ENCODE measurements around the gene HGFAC.

The HGFAC gene

GRCh38 chr4:3479358-3480101 lies 37.8 kb downstream of the HGFAC start:
- Histone ChIP-seq H3K27me3 (peaks cover 43% of the 10 kb centered on the region), H3K4me1 (ENCODE audit: control insufficient read depth in 1 of 2, insufficient read depth in 1 of 2, low read depth in 1 of 2, low read length in 1 of 2) (no peaks in the 10 kb centered on the region)
- TF ChIP-seq, protein P1, sequence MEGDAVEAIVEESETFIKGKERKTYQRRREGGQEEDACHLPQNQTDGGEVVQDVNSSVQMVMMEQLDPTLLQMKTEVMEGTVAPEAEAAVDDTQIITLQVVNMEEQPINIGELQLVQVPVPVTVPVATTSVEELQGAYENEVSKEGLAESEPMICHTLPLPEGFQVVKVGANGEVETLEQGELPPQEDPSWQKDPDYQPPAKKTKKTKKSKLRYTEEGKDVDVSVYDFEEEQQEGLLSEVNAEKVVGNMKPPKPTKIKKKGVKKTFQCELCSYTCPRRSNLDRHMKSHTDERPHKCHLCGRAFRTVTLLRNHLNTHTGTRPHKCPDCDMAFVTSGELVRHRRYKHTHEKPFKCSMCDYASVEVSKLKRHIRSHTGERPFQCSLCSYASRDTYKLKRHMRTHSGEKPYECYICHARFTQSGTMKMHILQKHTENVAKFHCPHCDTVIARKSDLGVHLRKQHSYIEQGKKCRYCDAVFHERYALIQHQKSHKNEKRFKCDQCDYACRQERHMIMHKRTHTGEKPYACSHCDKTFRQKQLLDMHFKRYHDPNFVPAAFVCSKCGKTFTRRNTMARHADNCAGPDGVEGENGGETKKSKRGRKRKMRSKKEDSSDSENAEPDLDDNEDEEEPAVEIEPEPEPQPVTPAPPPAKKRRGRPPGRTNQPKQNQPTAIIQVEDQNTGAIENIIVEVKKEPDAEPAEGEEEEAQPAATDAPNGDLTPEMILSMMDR (IDR thresholded peaks at IDR 0.05) = no peak

GRCh38 chr4:3480528-3481112 lies 38.9 kb downstream of the HGFAC start:
- Histone ChIP-seq H3K4me3 (ENCODE audit: low read depth in 1 of 2, low read length in 1 of 2) (no peak overlapping the region), H3K27ac (no peak overlapping the region), H3K4me1 (ENCODE audit: control insufficient read depth in 1 of 2, insufficient read depth in 1 of 2, low read depth in 1 of 2, low read length in 1 of 2) (no peaks in the 10 kb centered on the region), H3K36me3 (no peaks in the 10 kb centered on the region), H3K27me3 (peaks cover 53% of the 10 kb centered on the region), H3K9me3 (no peaks in the 10 kb centered on the region)
- TF ChIP-seq, protein P1 (IDR thresholded peaks at IDR 0.05) = peak; percentile 93

More at GRCh38 chr4:3479358-3480101, 37.8 kb downstream of the HGFAC start:
- Histone ChIP-seq H3K4me3 (ENCODE audit: low read depth in 1 of 2, low read length in 1 of 2) (no peak overlapping the region), H3K9me3 (no peaks in the 10 kb centered on the region), H3K36me3 (no peaks in the 10 kb centered on the region), H3K27ac (no peak overlapping the region)

DNA sequence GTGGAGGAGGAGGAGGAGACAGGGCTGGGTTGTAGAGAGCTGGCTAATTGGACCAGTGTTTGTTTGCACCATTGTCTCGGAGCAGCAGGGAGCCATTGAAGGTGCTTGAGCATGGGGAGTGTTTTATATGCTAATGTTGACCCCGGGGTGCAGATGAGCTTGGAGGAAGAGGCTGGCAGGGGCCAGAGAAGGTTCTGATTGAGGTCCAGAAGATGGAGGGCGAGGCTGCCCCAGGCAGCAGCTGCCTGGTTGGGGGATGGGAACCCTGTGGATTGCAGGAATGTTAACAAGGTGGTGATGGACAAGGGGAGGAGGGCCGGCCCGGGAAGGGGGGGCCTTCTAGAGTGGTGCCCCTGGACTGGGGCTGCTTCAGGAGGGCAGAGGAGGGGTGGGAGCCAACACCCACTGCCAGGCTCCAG lies 39.4 kb downstream of the HGFAC start:
- Histone ChIP-seq H3K27me3 (peaks cover 58% of the 10 kb centered on the region), H3K4me3 (ENCODE audit: low read depth in 1 of 2, low read length in 1 of 2) (no peak overlapping the region), H3K36me3 (no peaks in the 10 kb centered on the region), H3K27ac (no peak overlapping the region), H3K9me3 (no peaks in the 10 kb centered on the region), H3K4me1 (ENCODE audit: control insufficient read depth in 1 of 2, insufficient read depth in 1 of 2, low read depth in 1 of 2, low read length in 1 of 2) (no peaks in the 10 kb centered on the region)
- TF ChIP-seq, protein P1 (IDR thresholded peaks at IDR 0.05) = no peak

- Histone ChIP-seq H3K9me3 (no peaks in the 10 kb centered on the region), H3K27me3 (peaks cover 66% of the 10 kb centered on the region), H3K36me3 (no peaks in the 10 kb centered on the region), H3K4me3 (ENCODE audit: low read depth in 1 of 2, low read length in 1 of 2) (no peak overlapping the region), H3K27ac (no peak overlapping the region), H3K4me1 (ENCODE audit: control insufficient read depth in 1 of 2, insufficient read depth in 1 of 2, low read depth in 1 of 2, low read length in 1 of 2) (no peaks in the 10 kb centered on the region)
- TF ChIP-seq, protein P1 (IDR thresholded peaks at IDR 0.05) = no peak
Measured at GRCh38 chr4:3481783-3482393, 40.1 kb downstream of the HGFAC start.

- no peaks in the 10 kb centered on the region for H3K9me3 ChIP-seq
- H3K36me3 ChIP-seq = no peaks in the 10 kb centered on the region
- no peak overlapping the region for H3K4me3 ChIP-seq (ENCODE audit: low read depth in 1 of 2, low read length in 1 of 2)
- H3K27ac ChIP-seq = no peak overlapping the region
- no peaks in the 10 kb centered on the region for H3K4me1 ChIP-seq (ENCODE audit: control insufficient read depth in 1 of 2, insufficient read depth in 1 of 2, low read depth in 1 of 2, low read length in 1 of 2)
- peaks cover 74% of the 10 kb centered on the region for H3K27me3 ChIP-seq
- TF ChIP-seq, protein P1 (IDR thresholded peaks at IDR 0.05) = no peak
Measured at GRCh38 chr4:3482707-3483106, 40.9 kb downstream of the HGFAC start.

Data from neutrophil (primary cell).